PC-9 (cell line): ENCODE measurements around the gene ZNF497. TPM values are rescaled to one million over a fixed set of nuclear protein-coding genes. Genes with fewer than 3 reads are reported as not detected.

Experiments used
- BruUV-seq: library from RNA; stranded (reverse); fragments of 400-500 nt; replicated peaks from 2 replicates; lab custom pipeline; 2021; lab: Mats Ljungman, UMichigan
- CTCF ChIA-PET: fragments of 300-600 bp; sonication (Branson Sonifier 250); formaldehyde crosslinking; loops from one replicate; lab custom pipeline; 2022; ENCODE audit warnings: antibody characterized with exemption; lab: Charles Lee
- POLR2A ChIA-PET: fragments of 300-600 bp; sonication (Branson Sonifier 250); formaldehyde crosslinking; loops from one replicate; lab custom pipeline; 2022; ENCODE audit warnings: antibody characterized with exemption; ENCODE audit not compliant: unreplicated experiment; lab: Charles Lee
- DNase-seq, 2 experiments: peaks; one replicate each; pipeline versions ENCODE4 v3.0.0 to v3.0.0-alpha.2; 2015 to 2022; ENCODE audit warnings: mixed read lengths in 1 of 2
- H2AFZ ChIP-seq: fragments of 200-600 bp; sonication (generic); 2 replicates; pipeline ENCODE4 v1.8.1; 2017; ENCODE audit warnings: antibody characterized with exemption
- H3F3A ChIP-seq: fragments of 200-600 bp; sonication (generic); 2 replicates; pipeline ENCODE4 v1.8.1; 2017; ENCODE audit warnings: antibody characterized with exemption, mild to moderate bottlenecking, low read depth; ENCODE audit not compliant: insufficient read depth
- H3K27ac ChIP-seq: fragments of 200-600 bp; sonication (generic); 2 replicates; pipeline ENCODE4 v1.6.1; 2016; ENCODE audit warnings: mixed run types
- H3K27me3 ChIP-seq: fragments of 200-600 bp; sonication (generic); 2 replicates; pipeline ENCODE4 v1.6.1; 2016; ENCODE audit warnings: low read depth, mixed run types; ENCODE audit not compliant: insufficient read depth
- H3K36me3 ChIP-seq: fragments of 200-600 bp; sonication (generic); 2 replicates; pipeline ENCODE4 v1.6.1; 2016; ENCODE audit warnings: low read depth, mixed run types
- H3K4me1 ChIP-seq: fragments of 200-600 bp; sonication (generic); replicated peaks from 2 replicates; pipeline ENCODE4 v1.6.1; 2016; ENCODE audit warnings: mixed run types; ENCODE audit not compliant: insufficient read depth
- H3K4me2 ChIP-seq: fragments of 200-600 bp; sonication (generic); 2 replicates; pipeline ENCODE4 v1.6.1; 2017; ENCODE audit warnings: mixed run types
- H3K4me3 ChIP-seq: fragments of 200-600 bp; sonication (generic); 2 replicates; pipeline ENCODE4 v1.6.1; 2016; ENCODE audit warnings: mixed run types
- H3K79me2 ChIP-seq: fragments of 200-600 bp; sonication (generic); 2 replicates; pipeline ENCODE4 v1.6.1; 2017; ENCODE audit warnings: low read depth, mixed run types
- H3K9me2 ChIP-seq: fragments of 200-600 bp; sonication (generic); 2 replicates; pipeline ENCODE4 v1.8.1; 2017; ENCODE audit warnings: mild to moderate bottlenecking; ENCODE audit not compliant: insufficient read depth
- H3K9me3 ChIP-seq: fragments of 200-600 bp; sonication (generic); 2 replicates; pipeline ENCODE4 v1.8.1; 2016; ENCODE audit warnings: low read depth; ENCODE audit not compliant: insufficient read depth
- H4K20me1 ChIP-seq: fragments of 200-600 bp; sonication (generic); 2 replicates; pipeline ENCODE4 v1.8.1; 2017; ENCODE audit not compliant: insufficient read depth
- CTCF ChIP-seq: fragments of 200-600 bp; sonication (generic); conservative IDR thresholded peaks from 2 replicates; pipeline ENCODE4 v1.6.1; 2017; ENCODE audit warnings: mixed run types, antibody characterized with exemption, mild to moderate bottlenecking, moderate library complexity
- EZH2 ChIP-seq: fragments of 200-600 bp; sonication (generic); IDR thresholded peaks from 2 replicates; pipeline ENCODE4 v1.8.0; 2017; ENCODE audit warnings: antibody characterized with exemption, low read depth
- intact Hi-C: fragments of 100-400 bp; cut with micrococcal nuclease; formaldehyde crosslinking; loops from one replicate; pipeline ENCODE4 v1.10.0; 2022; ENCODE audit not compliant: unreplicated experiment
- total RNA-seq: library from RNA; stranded (reverse); gene quantifications from 2 replicates; pipeline ENCODE4 v1.2.3, GENCODE V29; 2021

ZNF497 gene
- total RNA-seq, 1 experiment from 2014 or later: 7.2 TPM

GRCh38 chr19:58398545-58398944 lies 36.0 kb upstream of the ZNF497 start:
- BruUV-seq: no TSS peak
- H3K4me2 ChIP-seq: no peak overlapping the region
- H4K20me1 ChIP-seq: peaks cover 9% of the 10 kb centered on the region; the same call in 1 of the 2 replicates
- H3K4me1 ChIP-seq: peaks cover 30% of the 10 kb centered on the region
- TF ChIP-seq CTCF (no peak), EZH2 (no peak)
- H3K9me2 ChIP-seq: no peaks in the 10 kb centered on the region
- peaks cover 12% of the 10 kb centered on the region; the same call in 1 of the 2 replicates for H3K79me2 ChIP-seq
- H3F3A ChIP-seq: peaks cover 25% of the 10 kb centered on the region
- no peak for DNase-seq
- ChIA-PET POLR2A (no interaction called here), CTCF (no interaction called here)
- no peak overlapping the region for H2AFZ ChIP-seq
- H3K4me3 ChIP-seq: no peak overlapping the region
- H3K9me3 ChIP-seq: no peaks in the 10 kb centered on the region
- H3K36me3 ChIP-seq: no peaks in the 10 kb centered on the region
- H3K27me3 ChIP-seq: no peaks in the 10 kb centered on the region
- no peak overlapping the region for H3K27ac ChIP-seq
- intact Hi-C loops: no loop called here

GRCh38 chr19:58398087-58398486 lies 35.5 kb upstream of the ZNF497 start:
- Histone ChIP-seq H3K36me3 (no peaks in the 10 kb centered on the region), H4K20me1 (peaks cover 10% of the 10 kb centered on the region; the same call in 1 of the 2 replicates), H3K4me2 (no peak overlapping the region), H3K9me2 (no peaks in the 10 kb centered on the region), H3K79me2 (peaks cover 11% of the 10 kb centered on the region; the same call in 1 of the 2 replicates), H3F3A (peaks cover 30% of the 10 kb centered on the region), H3K27ac (no peak overlapping the region), H3K27me3 (no peaks in the 10 kb centered on the region), H3K4me1 (peaks cover 32% of the 10 kb centered on the region), H3K4me3 (no peak overlapping the region), H3K9me3 (no peaks in the 10 kb centered on the region), H2AFZ (no peak overlapping the region)
- intact Hi-C loops: no loop called here
- no TSS peak for BruUV-seq
- TF ChIP-seq EZH2 (no peak), CTCF (no peak)
- CTCF ChIA-PET: no interaction called here
- POLR2A ChIA-PET: no interaction called here
- DNase-seq: no peak

- Histone ChIP-seq H3K79me2 (peaks cover 10% of the 10 kb centered on the region; the same call in 1 of the 2 replicates), H2AFZ (no peak overlapping the region), H3K4me1 (peaks cover 32% of the 10 kb centered on the region), H4K20me1 (peaks cover 12% of the 10 kb centered on the region), H3F3A (peaks cover 35% of the 10 kb centered on the region), H3K27me3 (no peaks in the 10 kb centered on the region), H3K4me3 (no peak overlapping the region), H3K27ac (no peak overlapping the region), H3K9me2 (no peaks in the 10 kb centered on the region), H3K9me3 (no peaks in the 10 kb centered on the region), H3K4me2 (no peak overlapping the region), H3K36me3 (no peaks in the 10 kb centered on the region)
- ChIA-PET CTCF (no interaction called here), POLR2A (no interaction called here)
- intact Hi-C loops: no loop called here
- no TSS peak for BruUV-seq
- DNase-seq: no peak
- TF ChIP-seq CTCF (no peak), EZH2 (no peak)
Observed at GRCh38 chr19:58397533-58398037, 35.0 kb upstream of the ZNF497 start.
